IPS-18c (cell line): ENCODE results near the gene PLCB1.

Experiments used
- H3K4me3 ChIP-seq: 2 replicates; pipeline ENCODE4 v1.7.0; 2013; ENCODE audit warnings: low read depth, mild to moderate bottlenecking, low read length, moderate library complexity; ENCODE audit not compliant: insufficient read depth
- H3K9me3 ChIP-seq: one replicate; pipeline ENCODE4 v1.6.1; 2013; ENCODE audit warnings: mild to moderate bottlenecking, low read length, moderate library complexity; ENCODE audit not compliant: control insufficient read depth, insufficient read depth

The PLCB1 gene

DNA sequence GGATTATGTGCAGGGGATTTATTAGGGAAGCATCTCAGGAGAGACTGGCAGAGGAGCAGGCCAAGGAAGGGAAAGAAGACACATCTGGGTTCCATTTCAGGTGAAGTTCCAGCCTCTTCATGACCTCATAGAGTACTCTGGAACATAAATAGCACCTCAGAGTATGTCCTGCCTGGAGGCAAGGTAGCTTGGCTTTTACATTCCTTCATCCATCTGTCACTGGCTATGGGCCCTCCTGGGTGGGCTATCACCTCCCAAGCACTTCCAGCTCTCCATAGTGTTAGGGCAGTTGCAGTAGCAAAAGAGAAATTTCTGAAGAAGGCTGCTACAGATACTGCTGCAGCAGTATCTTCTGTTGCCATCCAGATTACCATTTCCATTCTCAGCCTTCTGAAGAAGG lies 116.0 kb downstream of the PLCB1 start:
- H3K4me3 ChIP-seq: no peak overlapping the region

DNA sequence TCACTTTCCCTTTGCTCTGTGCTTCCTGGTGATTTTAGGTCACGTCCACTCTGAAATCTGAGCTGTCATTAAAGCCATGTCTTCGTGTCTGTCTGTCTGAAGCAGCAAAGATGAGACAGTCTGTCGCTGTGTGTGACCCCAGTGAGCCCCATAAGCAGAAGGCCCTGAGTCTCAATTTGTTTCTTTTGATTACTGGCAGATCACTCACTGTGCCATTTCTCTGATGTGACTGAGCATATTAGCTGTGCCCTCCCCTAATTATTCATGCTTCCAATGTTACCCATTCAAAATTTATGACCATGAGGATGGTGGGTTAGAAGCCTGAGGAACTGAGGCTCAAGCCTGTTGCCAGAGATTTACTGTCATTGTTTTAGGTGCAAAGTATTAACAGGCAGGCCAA lies 117.6 kb downstream of the PLCB1 start:
- Histone ChIP-seq H3K9me3 (no peaks in the 10 kb centered on the region), H3K4me3 (no peak overlapping the region)

More for the DNA sequence above, 116.0 kb downstream of the PLCB1 start:
- no peaks in the 10 kb centered on the region for H3K9me3 ChIP-seq

GRCh38 chr20:8250539-8251200 lies 118.6 kb downstream of the PLCB1 start:
- Histone ChIP-seq H3K4me3 (no peak overlapping the region), H3K9me3 (no peaks in the 10 kb centered on the region)

DNA sequence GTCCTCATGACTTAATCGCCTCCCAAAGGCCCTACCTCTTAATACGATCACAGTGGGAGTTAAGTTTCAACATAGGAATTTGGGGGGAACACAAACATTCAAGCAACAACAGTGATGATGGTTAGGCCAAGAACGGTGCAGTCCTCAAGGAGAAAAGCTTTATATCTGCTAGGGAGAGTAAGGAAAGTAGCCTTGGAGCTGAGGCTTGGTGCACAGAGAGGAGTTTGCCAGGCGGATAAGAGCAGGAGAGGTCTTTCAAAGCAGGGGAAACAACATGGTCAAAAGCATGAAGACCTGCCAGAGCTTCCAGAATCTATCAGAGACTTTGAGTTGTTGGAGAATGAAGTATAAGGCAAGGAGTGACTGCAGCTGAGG lies 119.1 kb downstream of the PLCB1 start:
- Histone ChIP-seq H3K4me3 (no peak overlapping the region), H3K9me3 (no peaks in the 10 kb centered on the region)

- Histone ChIP-seq H3K9me3 (no peaks in the 10 kb centered on the region), H3K4me3 (no peak overlapping the region)
Observed at GRCh38 chr20:8254911-8255582, 123.0 kb downstream of the PLCB1 start.

DNA sequence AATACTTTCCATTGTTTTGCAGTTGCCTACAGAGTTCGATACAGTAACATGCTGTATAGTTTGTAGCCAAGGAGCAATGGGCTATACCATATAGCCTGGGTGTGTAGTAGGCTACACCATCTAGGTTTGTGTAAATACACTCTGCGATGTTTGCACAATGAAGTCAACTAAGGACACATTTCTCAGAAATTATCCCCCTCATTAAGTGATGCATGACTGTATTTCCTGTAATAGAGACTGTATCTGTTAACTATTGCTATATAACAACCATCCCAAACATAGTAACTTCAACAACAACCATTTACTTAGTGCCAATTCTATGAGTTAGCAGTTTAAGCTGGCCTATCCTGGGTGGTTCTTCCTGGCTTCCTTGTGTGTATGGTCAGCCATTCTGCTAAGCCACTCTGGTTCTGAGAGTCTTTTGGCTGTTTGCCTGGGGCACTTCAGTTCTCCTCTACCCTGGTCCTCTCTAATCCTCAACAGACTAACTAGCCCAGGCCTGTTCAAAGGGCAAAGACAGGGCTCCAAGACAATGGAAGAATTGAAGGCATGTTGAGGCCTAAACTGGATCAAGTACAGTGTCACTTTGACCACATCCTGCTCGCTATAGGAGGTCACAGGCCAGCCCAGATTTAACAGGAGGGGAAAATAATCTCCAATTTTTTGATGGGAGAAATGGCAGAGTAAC lies 124.0 kb downstream of the PLCB1 start:
- Histone ChIP-seq H3K4me3 (no peak overlapping the region), H3K9me3 (no peaks in the 10 kb centered on the region)

GRCh38 chr20:8260837-8261251 lies 128.8 kb downstream of the PLCB1 start:
- Histone ChIP-seq H3K9me3 (no peaks in the 10 kb centered on the region), H3K4me3 (no peak overlapping the region)

GRCh38 chr20:8262721-8263120 lies 130.7 kb downstream of the PLCB1 start:
- no peaks in the 10 kb centered on the region for H3K9me3 ChIP-seq
- H3K4me3 ChIP-seq: no peak overlapping the region

DNA sequence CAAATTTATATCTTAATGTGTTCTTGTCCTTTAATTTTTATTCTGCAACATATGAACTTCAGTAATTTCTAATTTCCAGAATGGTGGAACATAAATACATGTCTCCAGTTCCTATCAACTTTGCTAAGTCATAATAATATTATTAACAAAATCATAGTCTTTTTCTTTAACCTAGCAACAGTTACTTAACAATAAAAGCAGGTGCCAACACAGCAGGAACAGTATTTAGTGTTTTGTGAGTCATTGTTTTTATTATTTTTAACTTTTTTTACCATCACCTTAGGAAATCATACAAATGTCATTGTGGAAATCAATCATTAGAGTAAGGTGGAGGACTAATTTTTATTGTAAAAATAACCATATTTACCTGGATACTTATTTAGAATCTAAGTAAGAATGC lies 133.5 kb downstream of the PLCB1 start:
- H3K9me3 ChIP-seq: no peaks in the 10 kb centered on the region
- no peak overlapping the region for H3K4me3 ChIP-seq

DNA sequence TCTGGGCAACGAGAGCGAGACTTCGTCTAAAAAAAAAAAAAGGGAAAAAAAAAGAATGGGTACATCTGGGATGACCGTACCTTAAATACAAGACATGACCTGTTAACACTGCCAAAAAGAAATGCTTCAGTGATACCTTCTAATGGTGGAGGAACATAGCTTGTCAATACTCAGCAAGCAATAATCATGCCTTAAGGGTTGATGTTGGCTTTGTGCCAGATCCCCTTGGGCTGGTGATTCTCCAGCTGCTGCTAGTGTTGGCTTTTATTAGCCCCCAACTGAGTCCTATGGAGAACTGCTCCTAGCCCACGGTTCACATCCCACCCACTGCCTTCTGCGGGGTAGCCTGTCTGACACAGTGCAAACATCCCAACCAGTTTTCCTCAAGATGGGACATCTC lies 134.9 kb downstream of the PLCB1 start:
- no peaks in the 10 kb centered on the region for H3K9me3 ChIP-seq
- H3K4me3 ChIP-seq: no peak overlapping the region

- Histone ChIP-seq H3K4me3 (no peak overlapping the region), H3K9me3 (no peaks in the 10 kb centered on the region)
Observed at GRCh38 chr20:8271727-8272126, 139.7 kb downstream of the PLCB1 start.

GRCh38 chr20:8272766-8273165 lies 140.7 kb downstream of the PLCB1 start:
- Histone ChIP-seq H3K9me3 (no peaks in the 10 kb centered on the region), H3K4me3 (no peak overlapping the region)

GRCh38 chr20:8284902-8285301 lies 152.8 kb downstream of the PLCB1 start:
- H3K9me3 ChIP-seq: no peaks in the 10 kb centered on the region

GRCh38 chr20:8287340-8287739 lies 155.3 kb downstream of the PLCB1 start:
- H3K4me3 ChIP-seq: no peak overlapping the region

More at GRCh38 chr20:8284902-8285301, 152.8 kb downstream of the PLCB1 start:
- no peak overlapping the region for H3K4me3 ChIP-seq

DNA sequence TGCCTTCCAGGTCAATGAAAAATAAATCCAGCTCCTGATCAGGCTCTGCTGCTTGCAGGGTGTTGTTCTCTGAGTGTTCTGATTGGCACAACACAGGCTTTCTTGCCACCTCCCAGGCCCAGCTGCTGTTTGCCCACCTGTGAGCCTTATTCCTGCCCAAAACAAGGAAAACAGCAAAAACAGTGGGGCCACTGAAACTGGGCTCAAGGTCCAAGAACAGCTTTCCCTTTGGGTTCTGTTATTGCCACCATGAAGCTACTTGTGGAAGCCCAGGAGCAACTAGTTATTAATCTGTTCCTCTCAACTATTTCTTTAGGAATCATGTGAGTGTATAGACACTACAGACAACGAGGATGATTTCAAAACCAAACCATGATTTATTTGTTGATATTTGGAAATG lies 159.1 kb downstream of the PLCB1 start:
- Histone ChIP-seq H3K4me3 (no peak overlapping the region), H3K9me3 (no peaks in the 10 kb centered on the region)

More at GRCh38 chr20:8287340-8287739, 155.3 kb downstream of the PLCB1 start:
- H3K9me3 ChIP-seq: no peaks in the 10 kb centered on the region

DNA sequence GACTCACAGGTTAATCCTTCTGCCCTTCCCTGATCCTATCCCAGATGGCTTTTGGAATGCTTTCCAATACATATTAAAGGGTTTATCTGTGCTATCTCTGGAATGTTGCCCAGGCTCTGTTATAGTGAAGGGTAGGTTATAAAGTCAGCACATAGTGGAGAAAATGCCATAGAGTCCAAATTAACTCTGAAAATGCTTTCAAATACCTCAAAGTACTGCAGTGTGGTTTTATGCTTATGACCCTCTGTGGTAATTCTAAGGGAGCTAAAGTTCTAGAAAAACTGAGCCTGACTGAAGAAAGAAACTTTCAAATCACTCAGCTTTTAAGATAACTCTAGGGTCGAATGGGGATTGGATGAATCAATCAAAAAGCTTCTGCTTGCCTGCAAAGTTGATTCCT lies 159.8 kb downstream of the PLCB1 start:
- Histone ChIP-seq H3K4me3 (no peak overlapping the region), H3K9me3 (no peaks in the 10 kb centered on the region)

GRCh38 chr20:8292793-8293192 lies 160.7 kb downstream of the PLCB1 start:
- no peaks in the 10 kb centered on the region for H3K9me3 ChIP-seq
- no peak overlapping the region for H3K4me3 ChIP-seq

DNA sequence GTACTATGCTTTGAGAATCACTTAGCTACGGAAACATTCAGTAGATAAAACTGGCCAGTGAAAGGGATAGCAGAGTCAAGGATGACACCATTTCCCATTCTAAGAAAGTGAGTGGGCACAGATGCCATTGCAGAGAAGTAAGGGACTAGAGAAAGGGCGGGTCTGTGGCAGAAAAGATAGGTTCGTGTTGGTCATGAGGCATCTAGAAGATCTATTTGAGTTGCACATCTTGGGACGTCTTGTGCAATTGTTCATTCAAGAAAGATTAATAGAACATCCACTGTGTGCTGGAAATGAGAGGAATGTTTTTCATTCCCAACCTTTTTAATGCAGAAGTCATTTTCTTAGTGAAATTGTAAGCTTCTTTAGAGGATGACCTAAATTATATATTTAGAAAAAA lies 161.7 kb downstream of the PLCB1 start:
- Histone ChIP-seq H3K9me3 (no peaks in the 10 kb centered on the region), H3K4me3 (no peak overlapping the region)
